Osteocyte (in vitro differentiated cells): ENCODE results near the gene YBX2. TPM values are rescaled to one million over a fixed set of nuclear protein-coding genes. Genes with fewer than 3 reads are reported as not detected.

Experiments used
- DNase-seq: peaks from one replicate; pipeline ENCODE4 v3.0.0; 2021; ENCODE audit warnings: mixed read lengths; ENCODE audit not compliant: unreplicated experiment; ENCODE audit errors: extremely low spot score
- H3K27ac Mint-ChIP-seq: one replicate; pipeline ENCODE4 v1.8.0; 2021; ENCODE audit warnings: mild to moderate bottlenecking, mixed read lengths; ENCODE audit not compliant: unreplicated experiment
- H3K27me3 Mint-ChIP-seq: one replicate; pipeline ENCODE4 v1.8.0; 2021; ENCODE audit warnings: mixed read lengths; ENCODE audit not compliant: unreplicated experiment
- H3K36me3 Mint-ChIP-seq: one replicate; pipeline ENCODE4 v1.8.0; 2021; ENCODE audit warnings: mixed read lengths; ENCODE audit not compliant: unreplicated experiment
- H3K4me1 Mint-ChIP-seq: one replicate; pipeline ENCODE4 v1.8.0; 2021; ENCODE audit warnings: mixed read lengths; ENCODE audit not compliant: unreplicated experiment
- H3K4me3 Mint-ChIP-seq: one replicate; pipeline ENCODE4 v1.8.0; 2021; ENCODE audit warnings: mild to moderate bottlenecking, moderate library complexity, mixed read lengths; ENCODE audit not compliant: unreplicated experiment
- H3K9me3 Mint-ChIP-seq: one replicate; pipeline ENCODE4 v1.8.0; 2021; ENCODE audit warnings: mixed read lengths; ENCODE audit not compliant: unreplicated experiment
- total RNA-seq: library from RNA; stranded (reverse); gene quantifications from 2 replicates; pipeline ENCODE4 v1.2.1, GENCODE V29; 2021
- TF ChIP-seq, protein P1 (sequence below): fragments of 200-600 bp; sonication (generic); IDR thresholded peaks from 2 replicates; pipeline ENCODE4 v1.5.0; 2021; ENCODE audit warnings: antibody characterized with exemption, mild to moderate bottlenecking, moderate library complexity

The YBX2 gene
- total RNA-seq, 1 donor from 2014 or later, result 0.40 TPM

DNA sequence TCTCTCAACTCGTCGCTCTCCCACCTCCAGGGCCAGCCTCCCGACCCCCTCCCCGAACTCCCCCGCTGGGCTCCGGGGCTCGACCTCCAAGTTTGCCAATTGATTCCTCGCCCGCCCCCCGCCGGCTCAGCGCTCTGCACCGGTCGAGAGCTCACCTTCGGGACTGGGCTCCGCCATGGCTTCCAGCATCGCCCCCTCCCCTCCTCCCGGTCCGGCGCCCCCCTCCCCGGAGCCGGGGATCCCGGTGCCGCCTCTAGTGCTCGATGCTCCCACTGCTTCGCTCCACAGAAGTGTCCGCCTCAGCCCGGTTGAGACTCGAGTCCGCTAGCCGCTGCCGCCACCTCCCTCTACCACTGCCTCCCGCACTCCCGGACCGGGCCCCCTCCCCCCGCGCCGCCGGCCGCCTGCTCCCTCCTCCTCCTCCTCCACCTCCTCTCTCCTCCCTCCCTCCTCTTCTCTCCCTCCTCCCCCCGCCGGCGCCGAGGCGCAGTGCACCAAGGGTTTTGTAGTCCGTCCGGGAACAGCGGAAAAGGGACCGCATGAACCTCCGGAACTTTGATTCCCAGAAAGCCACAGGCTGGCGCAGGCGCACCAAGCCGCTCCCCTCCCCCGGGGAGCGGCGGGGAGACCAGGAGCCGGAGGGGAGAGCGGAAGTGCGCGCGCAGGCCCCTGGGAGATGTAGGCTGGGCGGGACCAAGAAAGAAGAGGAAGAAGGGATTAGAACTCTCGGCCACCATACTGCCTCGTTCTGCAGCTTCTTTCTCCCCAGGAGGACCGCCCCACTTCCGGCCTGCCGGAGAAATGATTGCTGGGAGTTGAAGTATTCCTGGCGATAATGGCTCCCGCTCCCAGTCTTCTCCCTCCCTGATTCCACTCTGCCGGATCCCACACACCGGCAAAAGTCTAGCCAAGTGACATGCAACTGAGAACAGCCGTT lies 55.1 kb downstream of the YBX2 start, which contains the start of gene PHF23:
PHF23 (minus strand) TSS at position 367 of the 937 bp plus-strand sequence; CDS start at position 189, 178 bp downstream.
- H3K27ac Mint-ChIP-seq, result peak within 1 kb of the TSS; percentile 93
- H3K4me3 Mint-ChIP-seq, result peak within 1 kb of the TSS; percentile 99
- no peaks in the 10 kb centered on the region for H3K27me3 Mint-ChIP-seq
- H3K9me3 Mint-ChIP-seq, result no peaks in the 10 kb centered on the region
- H3K4me1 Mint-ChIP-seq, result peaks cover 59% of the 10 kb centered on the region
- peaks cover 43% of the 10 kb centered on the region for H3K36me3 Mint-ChIP-seq
- TF ChIP-seq, protein P1, sequence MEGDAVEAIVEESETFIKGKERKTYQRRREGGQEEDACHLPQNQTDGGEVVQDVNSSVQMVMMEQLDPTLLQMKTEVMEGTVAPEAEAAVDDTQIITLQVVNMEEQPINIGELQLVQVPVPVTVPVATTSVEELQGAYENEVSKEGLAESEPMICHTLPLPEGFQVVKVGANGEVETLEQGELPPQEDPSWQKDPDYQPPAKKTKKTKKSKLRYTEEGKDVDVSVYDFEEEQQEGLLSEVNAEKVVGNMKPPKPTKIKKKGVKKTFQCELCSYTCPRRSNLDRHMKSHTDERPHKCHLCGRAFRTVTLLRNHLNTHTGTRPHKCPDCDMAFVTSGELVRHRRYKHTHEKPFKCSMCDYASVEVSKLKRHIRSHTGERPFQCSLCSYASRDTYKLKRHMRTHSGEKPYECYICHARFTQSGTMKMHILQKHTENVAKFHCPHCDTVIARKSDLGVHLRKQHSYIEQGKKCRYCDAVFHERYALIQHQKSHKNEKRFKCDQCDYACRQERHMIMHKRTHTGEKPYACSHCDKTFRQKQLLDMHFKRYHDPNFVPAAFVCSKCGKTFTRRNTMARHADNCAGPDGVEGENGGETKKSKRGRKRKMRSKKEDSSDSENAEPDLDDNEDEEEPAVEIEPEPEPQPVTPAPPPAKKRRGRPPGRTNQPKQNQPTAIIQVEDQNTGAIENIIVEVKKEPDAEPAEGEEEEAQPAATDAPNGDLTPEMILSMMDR, result no peak
- peak; percentile 100 for DNase-seq

DNA sequence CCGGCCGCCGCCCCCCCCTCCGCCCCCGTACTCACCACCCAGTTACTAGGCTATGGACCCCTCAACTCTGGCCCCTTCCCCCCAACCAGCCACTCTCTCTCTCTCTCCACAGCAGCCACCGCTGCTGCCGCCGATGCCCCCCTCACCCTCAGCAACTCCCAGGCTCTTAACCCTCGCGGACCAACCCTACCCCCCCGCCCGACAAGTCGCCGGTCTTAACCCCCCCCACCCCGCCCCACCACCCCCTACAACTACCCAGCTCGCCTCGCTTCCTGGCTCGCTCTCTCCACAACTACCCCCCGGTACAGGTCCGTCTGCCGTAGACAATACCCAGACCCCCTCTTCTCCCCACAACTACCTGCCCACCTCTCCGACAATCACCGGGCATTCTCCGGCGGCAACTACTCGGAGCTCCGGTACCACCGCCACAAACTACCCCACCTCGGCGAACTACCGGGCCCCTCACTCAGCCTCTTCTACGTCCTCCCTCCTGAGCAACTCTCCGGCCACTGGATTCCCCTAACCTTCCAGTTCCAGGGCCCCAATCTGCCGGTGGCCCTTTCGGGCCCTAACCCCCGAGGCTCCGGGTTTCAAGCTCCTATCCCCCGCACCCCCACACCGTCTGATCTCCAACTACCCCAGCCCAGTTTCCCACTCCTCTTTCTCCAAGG lies 55.9 kb downstream of the YBX2 start:
- TF ChIP-seq, protein P1, result no peak
- Mint-ChIP-seq H3K36me3 (peaks cover 42% of the 10 kb centered on the region), H3K27ac (peak overlapping the region; percentile 93), H3K4me1 (peaks cover 59% of the 10 kb centered on the region), H3K4me3 (peak overlapping the region; percentile 99), H3K9me3 (no peaks in the 10 kb centered on the region), H3K27me3 (no peaks in the 10 kb centered on the region)
- DNase-seq, result no peak

Other genes starting within 250 kb of the YBX2 start
- gene CLEC10A, start 214.4 kb downstream of the YBX2 start, total RNA-seq, result not detected in 2 replicates
- gene ASGR2, start 179.8 kb downstream of the YBX2 start, total RNA-seq, result not detected in 2 replicates
- gene ASGR1, start 115.3 kb downstream of the YBX2 start, total RNA-seq, result 1.6 and 2.4 TPM in 2 replicates
- gene DLG4, start 74.8 kb downstream of the YBX2 start, total RNA-seq, result 32.6 and 38.5 TPM in 2 replicates
- 302 and 354 TPM in 2 replicates for gene ACADVL, start 74.7 kb downstream of the YBX2 start, total RNA-seq
- gene DVL2, start 60.1 kb downstream of the YBX2 start, total RNA-seq, result 87.7 and 99.7 TPM in 2 replicates
- gene PHF23, start 55.2 kb downstream of the YBX2 start, total RNA-seq, result 51.6 and 54.7 TPM in 2 replicates
- 642 TPM in 2 replicates for gene GABARAP, start 52.2 kb downstream of the YBX2 start, total RNA-seq
- gene CTDNEP1, start 42.9 kb downstream of the YBX2 start, total RNA-seq, result 145 and 151 TPM in 2 replicates
- 30.2 and 37.6 TPM in 2 replicates for gene ELP5, start 42.4 kb downstream of the YBX2 start, total RNA-seq
- gene CLDN7, start 32.2 kb downstream of the YBX2 start, total RNA-seq, result 0.27 and 0.89 TPM in 2 replicates
- gene SLC2A4, start 12.9 kb downstream of the YBX2 start, total RNA-seq, result 0.59 and 0.63 TPM in 2 replicates
- 352 and 359 TPM in 2 replicates for gene EIF5A, start 13.0 kb upstream of the YBX2 start, total RNA-seq
- 54.9 and 61.9 TPM in 2 replicates for gene GPS2, start 20.7 kb upstream of the YBX2 start, total RNA-seq
- gene NEURL4, start 34.7 kb upstream of the YBX2 start, total RNA-seq, result 38.0 and 45.1 TPM in 2 replicates
- 2.0 and 4.2 TPM in 2 replicates for gene ACAP1, start 41.9 kb upstream of the YBX2 start, total RNA-seq
- 12.7 and 13.3 TPM in 2 replicates for gene KCTD11, start 57.5 kb upstream of the YBX2 start, total RNA-seq
- not detected in 2 replicates for gene TMEM95, start 60.5 kb upstream of the YBX2 start, total RNA-seq
- not detected in 2 replicates for gene TNK1, start 86.5 kb upstream of the YBX2 start, total RNA-seq
- gene PLSCR3, start 99.9 kb upstream of the YBX2 start, total RNA-seq, result 73.9 and 81.4 TPM in 2 replicates
- 40.7 and 45.9 TPM in 2 replicates for gene TMEM256, start 109.5 kb upstream of the YBX2 start, total RNA-seq
- 53.8 and 56.8 TPM in 2 replicates for gene NLGN2, start 113.2 kb upstream of the YBX2 start, total RNA-seq
- gene SPEM1, start 125.7 kb upstream of the YBX2 start, total RNA-seq, result not detected in 2 replicates
- gene SPEM2, start 131.0 kb upstream of the YBX2 start, total RNA-seq, result not detected in 2 replicates
- gene SPEM3, start 134.2 kb upstream of the YBX2 start, total RNA-seq, result not detected in 2 replicates
- gene TMEM102, start 140.8 kb upstream of the YBX2 start, total RNA-seq, result 6.4 and 6.7 TPM in 2 replicates
- gene FGF11, start 144.9 kb upstream of the YBX2 start, total RNA-seq, result 1.3 and 1.5 TPM in 2 replicates
- gene CHRNB1, start 150.4 kb upstream of the YBX2 start, total RNA-seq, result 9.3 and 11.0 TPM in 2 replicates
- gene ZBTB4, start 185.0 kb upstream of the YBX2 start, total RNA-seq, result 47.9 and 49.7 TPM in 2 replicates
- gene SLC35G6, start 186.8 kb upstream of the YBX2 start, total RNA-seq, result not detected in 2 replicates
- gene POLR2A, start 189.7 kb upstream of the YBX2 start, total RNA-seq, result 148 and 149 TPM in 2 replicates